GM20000 (cell line): ENCODE data around the gene KLHL29.

Experiments
- DNase-seq: peaks from one replicate; pipeline ENCODE4 v3.0.0; 2012; ENCODE audit warnings: low spot score
- CTCF ChIP-seq: IDR thresholded peaks from 2 replicates; pipeline ENCODE4 v1.5.1; 2012; ENCODE audit warnings: mild to moderate bottlenecking, control low read depth; ENCODE audit errors: extremely low read depth, missing control alignments

Gene KLHL29

GRCh38 chr2:23745068-23745725 is 360.2 kb downstream of the KLHL29 start:
- TF ChIP-seq CTCF: no peak
- no peak for DNase-seq

GRCh38 chr2:23745726-23746105 is 360.7 kb downstream of the KLHL29 start:
- TF ChIP-seq CTCF: no peak
- DNase-seq: peak; percentile 7

- TF ChIP-seq CTCF: no peak
These were observed 361.3 kb downstream of the KLHL29 start for GRCh38 chr2:23746141-23746863.

GRCh38 chr2:23751747-23752265 is 366.8 kb downstream of the KLHL29 start:
- no peak for TF ChIP-seq CTCF
- DNase-seq: no peak

More at GRCh38 chr2:23746141-23746863, 361.3 kb downstream of the KLHL29 start:
- DNase-seq: no peak

GRCh38 chr2:23753291-23754010 is 368.5 kb downstream of the KLHL29 start:
- no peak for DNase-seq
- TF ChIP-seq CTCF: no peak

- TF ChIP-seq CTCF: no peak
- no peak for DNase-seq
These were observed 370.0 kb downstream of the KLHL29 start for GRCh38 chr2:23754970-23755369.
